ENCODE data around the gene NFATC2.

GRCh38 chr20:51482836-51483473 lies 59.6 kb downstream of the NFATC2 start:
- TF ChIP-seq CTCF (conservative IDR thresholded peaks at IDR 0.05; ENCODE audit: low read length) = no peak
- TF ChIP-seq EZH2phosphoT487 (IDR thresholded peaks at IDR 0.05; ENCODE audit: borderline replicate concordance) = no peak
